ENCODE data around the gene SNX14.
A peak's percentile ranks its signal among the peaks of the same experiment; 100 is the strongest.

Gene SNX14

DNA sequence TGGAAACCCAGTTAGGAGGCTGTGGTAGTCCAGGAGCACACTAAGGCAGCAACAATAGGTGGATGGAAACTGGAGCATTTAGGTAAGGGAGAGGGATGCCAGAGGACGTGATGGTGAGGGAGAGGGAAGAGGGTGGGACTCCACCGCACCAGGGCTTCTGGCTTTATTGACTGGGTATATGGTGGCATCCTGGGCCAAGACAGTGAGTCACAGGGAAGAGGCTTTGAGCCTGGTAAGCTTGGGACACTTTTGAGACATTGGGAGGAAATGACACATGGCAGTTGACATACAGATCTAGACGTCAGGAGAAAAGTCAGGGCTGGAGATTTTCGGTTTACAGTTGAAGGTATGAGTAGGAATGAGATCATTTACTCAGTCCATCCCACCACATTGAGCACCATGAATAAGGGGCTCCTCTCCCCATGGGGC lies 128.9 kb downstream of the SNX14 start:
- DNase-seq (ENCODE audit: low read depth in 4 of 4, low spot score in 1 of 4) = peak in 2 of 4 experiments; percentile 12 to 26

DNA sequence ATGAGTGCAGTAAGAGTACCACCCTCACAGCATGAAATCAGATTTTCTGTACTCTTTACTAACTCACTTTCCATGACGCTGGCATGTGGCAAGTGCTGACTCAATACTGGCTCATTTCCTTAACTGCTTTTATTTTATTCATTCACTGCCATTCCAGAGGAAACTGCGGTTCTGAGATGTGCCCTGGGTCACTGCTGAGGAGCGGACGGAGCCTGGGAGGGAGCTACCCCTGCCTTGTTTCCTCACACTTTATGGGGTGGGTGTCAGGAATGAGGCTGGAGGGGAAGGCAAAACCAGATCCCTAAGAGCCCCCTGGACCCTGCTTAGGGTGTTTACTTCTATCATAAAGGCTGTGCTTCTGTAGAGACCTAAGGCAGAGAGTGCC lies 129.4 kb downstream of the SNX14 start:
- DNase-seq (ENCODE audit: low read depth in 4 of 4, low spot score in 1 of 4) = peak in 2 of 4 experiments; percentile 11 to 30

DNA sequence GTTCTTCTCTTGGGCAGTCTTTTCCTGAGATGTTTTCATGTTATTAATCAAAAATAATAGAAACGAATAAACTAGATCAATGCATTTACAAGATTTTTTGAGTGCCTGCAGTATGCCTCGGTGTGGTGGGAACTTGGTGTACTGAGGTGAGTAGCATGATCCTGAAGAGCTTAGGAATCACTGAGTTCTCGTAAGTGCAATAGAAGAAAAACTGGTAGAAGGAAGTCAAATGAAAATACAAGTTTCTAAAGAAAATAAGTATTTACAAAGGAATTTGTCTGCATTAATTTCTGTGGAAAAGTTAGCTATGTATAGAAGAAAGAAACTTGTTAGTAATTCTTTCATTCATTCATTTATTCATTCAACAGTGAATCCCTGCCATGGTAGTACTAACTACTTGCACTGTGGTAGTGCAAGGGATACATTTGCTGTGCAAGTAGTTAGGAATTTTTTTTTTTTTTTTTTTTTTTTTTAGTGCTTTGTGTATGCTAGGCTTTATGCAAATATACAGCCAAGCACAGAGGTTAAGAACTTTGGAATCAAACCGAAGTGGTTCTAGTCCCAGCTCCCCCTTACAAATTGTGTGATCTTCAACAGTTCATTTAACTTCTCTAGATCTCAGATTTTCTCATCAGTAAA lies 129.9 kb downstream of the SNX14 start:
- no peak for DNase-seq (ENCODE audit: low read depth in 4 of 4, low spot score in 1 of 4)

DNA sequence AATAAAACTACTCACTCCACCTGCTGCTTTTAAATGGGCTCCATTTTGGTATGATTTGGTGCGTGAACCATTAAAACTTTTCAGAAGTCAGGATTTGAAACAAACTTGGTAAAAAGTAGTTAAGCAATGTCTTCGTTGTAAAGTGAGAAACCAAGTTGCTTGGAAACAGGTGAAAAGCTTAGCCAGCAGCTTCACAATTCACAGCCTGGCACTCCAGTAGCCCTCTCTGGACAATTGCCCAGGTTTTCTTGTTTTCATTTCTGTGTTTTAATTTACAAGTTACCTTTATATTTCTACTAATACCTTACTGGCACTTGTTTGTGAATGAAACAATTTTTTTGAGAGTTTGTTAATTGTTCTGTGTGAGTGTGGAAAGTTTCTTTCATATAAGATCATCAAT lies 131.0 kb downstream of the SNX14 start:
- DNase-seq (ENCODE audit: low read depth in 4 of 4, low spot score in 1 of 4) = no peak

GRCh38 chr6:85461798-85462170 lies 131.9 kb downstream of the SNX14 start:
- no peak for DNase-seq (ENCODE audit: low read depth in 4 of 4, low spot score in 1 of 4)

- no peak for DNase-seq (ENCODE audit: low read depth in 4 of 4, low spot score in 1 of 4)
These were observed 132.5 kb downstream of the SNX14 start for GRCh38 chr6:85460921-85461797.

GRCh38 chr6:85460154-85460920 lies 133.3 kb downstream of the SNX14 start:
- no peak for DNase-seq (ENCODE audit: low read depth in 4 of 4, low spot score in 1 of 4)

GRCh38 chr6:85459224-85459901 lies 134.3 kb downstream of the SNX14 start:
- DNase-seq (ENCODE audit: low read depth in 4 of 4, low spot score in 1 of 4) = no peak

DNA sequence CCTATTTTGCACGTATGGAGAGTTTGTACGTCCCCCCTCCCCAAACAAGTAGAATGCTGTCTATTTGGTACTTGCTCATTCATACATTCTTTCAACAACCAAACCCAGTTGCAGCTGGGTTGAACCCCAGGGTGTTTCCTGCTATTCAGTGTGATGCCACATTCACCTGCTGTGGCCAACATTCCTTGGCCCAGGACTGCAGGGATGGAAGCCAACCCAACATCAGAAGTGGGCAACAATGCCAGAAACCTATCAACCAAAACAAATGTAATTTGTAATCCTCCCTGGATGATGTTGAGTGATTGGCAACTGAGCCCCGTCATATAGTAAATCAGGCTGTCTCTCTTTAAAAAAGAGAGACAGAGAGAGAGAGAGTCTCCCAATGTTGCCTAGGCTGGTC lies 134.9 kb downstream of the SNX14 start:
- DNase-seq (ENCODE audit: low read depth in 4 of 4, low spot score in 1 of 4) = no peak

GRCh38 chr6:85458184-85458583 lies 135.5 kb downstream of the SNX14 start:
- no peak for DNase-seq (ENCODE audit: low read depth in 4 of 4, low spot score in 1 of 4)

DNA sequence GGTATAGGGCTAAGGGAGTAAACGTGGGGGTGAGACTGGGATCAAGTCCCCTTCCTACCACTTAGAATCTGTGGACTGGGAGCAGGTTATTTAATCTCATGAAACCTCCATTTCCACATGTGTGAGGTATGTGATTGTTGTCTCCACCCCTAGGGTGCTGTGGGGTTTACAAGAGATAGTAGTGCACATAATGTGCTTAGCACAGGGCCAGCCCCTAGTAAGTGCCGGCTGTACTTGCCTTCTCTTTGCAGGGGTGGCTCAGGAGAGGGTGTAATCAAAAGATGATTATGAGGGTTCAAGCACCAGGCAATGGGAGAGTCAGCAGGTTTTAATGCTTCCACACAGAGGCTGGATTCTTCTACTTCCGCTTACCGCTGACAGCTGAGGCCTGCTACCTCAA lies 136.9 kb downstream of the SNX14 start:
- no peak for DNase-seq (ENCODE audit: low read depth in 4 of 4, low spot score in 1 of 4)
